HG02970 (cell line): ENCODE measurements around the gene LDLRAD2.
"Not testable (repeated sequence)": the region's sequence is repeated elsewhere in the genome, so short reads cannot be mapped to it uniquely, and the experiment has no call there.

ENCODE experiments used
- ATAC-seq: cut with Tn5 transposase; IDR thresholded peaks from one replicate; pipeline ENCODE4 v1.9.1; 2021; ENCODE audit warnings: mild to moderate bottlenecking, moderate library complexity, moderate number of reproducible peaks; ENCODE audit not compliant: unreplicated experiment, low FRiP score

Gene LDLRAD2

GRCh38 chr1:21823980-21824702 is 12.1 kb downstream of the LDLRAD2 start:
- ATAC-seq = no peak

- ATAC-seq = no peak
Observed at GRCh38 chr1:21824926-21825325, 12.9 kb downstream of the LDLRAD2 start.

- no peak for ATAC-seq
Observed at GRCh38 chr1:21825393-21825792, 13.3 kb downstream of the LDLRAD2 start.

GRCh38 chr1:21826694-21827093 is 14.6 kb downstream of the LDLRAD2 start:
- ATAC-seq = not testable (repeated sequence)

GRCh38 chr1:21827141-21827679 is 15.1 kb downstream of the LDLRAD2 start:
- ATAC-seq = no peak

GRCh38 chr1:21828075-21828474 is 16.0 kb downstream of the LDLRAD2 start:
- ATAC-seq = no peak

GRCh38 chr1:21828506-21829210 is 16.6 kb downstream of the LDLRAD2 start:
- no peak for ATAC-seq

- no peak for ATAC-seq
Observed at GRCh38 chr1:21829294-21829693, 17.2 kb downstream of the LDLRAD2 start.

GRCh38 chr1:21830792-21831453 is 18.9 kb downstream of the LDLRAD2 start:
- no peak for ATAC-seq

- ATAC-seq = no peak
Observed at GRCh38 chr1:21831454-21831970, 19.4 kb downstream of the LDLRAD2 start.

GRCh38 chr1:21833392-21833976 is 21.4 kb downstream of the LDLRAD2 start:
- no peak for ATAC-seq

GRCh38 chr1:21834094-21834493 is 22.0 kb downstream of the LDLRAD2 start:
- no peak for ATAC-seq

- no peak for ATAC-seq
Observed at GRCh38 chr1:21834666-21835065, 22.6 kb downstream of the LDLRAD2 start.

GRCh38 chr1:21836010-21836409 is 23.9 kb downstream of the LDLRAD2 start:
- no peak for ATAC-seq

GRCh38 chr1:21836729-21837128 is 24.7 kb downstream of the LDLRAD2 start:
- no peak for ATAC-seq

- no peak for ATAC-seq
Observed at GRCh38 chr1:21837476-21837875, 25.4 kb downstream of the LDLRAD2 start.

GRCh38 chr1:21838359-21839157 is 26.5 kb downstream of the LDLRAD2 start:
- no peak for ATAC-seq

GRCh38 chr1:21839337-21840037 is 27.4 kb downstream of the LDLRAD2 start:
- ATAC-seq = no peak

- ATAC-seq = no peak
Observed at GRCh38 chr1:21840981-21841380, 28.9 kb downstream of the LDLRAD2 start.
